ENCODE results near the gene UBTD2.

Gene UBTD2

GRCh38 chr5:172171118-172171517, 112.4 kb downstream of the UBTD2 start:
- DNase-seq (ENCODE audit: low read depth in 2 of 2), result no peak

GRCh38 chr5:172170251-172170701, 113.3 kb downstream of the UBTD2 start:
- no peak for DNase-seq (ENCODE audit: low read depth in 2 of 2)

GRCh38 chr5:172169216-172169615, 114.3 kb downstream of the UBTD2 start:
- DNase-seq (ENCODE audit: low read depth in 2 of 2), result no peak

GRCh38 chr5:172168311-172168710, 115.3 kb downstream of the UBTD2 start:
- DNase-seq (ENCODE audit: low read depth in 2 of 2), result no peak

GRCh38 chr5:172167895-172168294, 115.7 kb downstream of the UBTD2 start:
- no peak for DNase-seq (ENCODE audit: low read depth in 2 of 2)

- DNase-seq (ENCODE audit: low read depth in 2 of 2), result no peak
Observed at GRCh38 chr5:172166030-172166826, 117.3 kb downstream of the UBTD2 start.

GRCh38 chr5:172165465-172165864, 118.1 kb downstream of the UBTD2 start:
- DNase-seq (ENCODE audit: low read depth in 2 of 2), result no peak

- no peak for DNase-seq (ENCODE audit: low read depth in 2 of 2)
Observed at GRCh38 chr5:172164769-172165212, 118.8 kb downstream of the UBTD2 start.

- DNase-seq (ENCODE audit: low read depth in 2 of 2), result no peak
Observed at GRCh38 chr5:172163346-172163745, 120.2 kb downstream of the UBTD2 start.

GRCh38 chr5:172162987-172163343, 120.6 kb downstream of the UBTD2 start:
- no peak for DNase-seq (ENCODE audit: low read depth in 2 of 2)

GRCh38 chr5:172162323-172162986, 121.1 kb downstream of the UBTD2 start:
- no peak for DNase-seq (ENCODE audit: low read depth in 2 of 2)

GRCh38 chr5:172160506-172160905, 123.1 kb downstream of the UBTD2 start:
- no peak for DNase-seq (ENCODE audit: low read depth in 2 of 2)

Data from stimulated activated CD8-positive, alpha-beta memory T cell treated with anti-CD3 and anti-CD28 coated beads, Interleukin-15, amount 100 ng/mL, for 48 hours (primary cell).